ENCODE measurements around the gene MOXD1.

GRCh38 chr6:132401618-132402285 is 477 bp upstream of the MOXD1 start:
- TF ChIP-seq, protein P1, sequence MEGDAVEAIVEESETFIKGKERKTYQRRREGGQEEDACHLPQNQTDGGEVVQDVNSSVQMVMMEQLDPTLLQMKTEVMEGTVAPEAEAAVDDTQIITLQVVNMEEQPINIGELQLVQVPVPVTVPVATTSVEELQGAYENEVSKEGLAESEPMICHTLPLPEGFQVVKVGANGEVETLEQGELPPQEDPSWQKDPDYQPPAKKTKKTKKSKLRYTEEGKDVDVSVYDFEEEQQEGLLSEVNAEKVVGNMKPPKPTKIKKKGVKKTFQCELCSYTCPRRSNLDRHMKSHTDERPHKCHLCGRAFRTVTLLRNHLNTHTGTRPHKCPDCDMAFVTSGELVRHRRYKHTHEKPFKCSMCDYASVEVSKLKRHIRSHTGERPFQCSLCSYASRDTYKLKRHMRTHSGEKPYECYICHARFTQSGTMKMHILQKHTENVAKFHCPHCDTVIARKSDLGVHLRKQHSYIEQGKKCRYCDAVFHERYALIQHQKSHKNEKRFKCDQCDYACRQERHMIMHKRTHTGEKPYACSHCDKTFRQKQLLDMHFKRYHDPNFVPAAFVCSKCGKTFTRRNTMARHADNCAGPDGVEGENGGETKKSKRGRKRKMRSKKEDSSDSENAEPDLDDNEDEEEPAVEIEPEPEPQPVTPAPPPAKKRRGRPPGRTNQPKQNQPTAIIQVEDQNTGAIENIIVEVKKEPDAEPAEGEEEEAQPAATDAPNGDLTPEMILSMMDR (IDR thresholded peaks at IDR 0.05 in 2 of 3, conservative IDR thresholded peaks at IDR 0.05 in 1 of 3; ENCODE audit: borderline replicate concordance in 1 of 3, insufficient read depth in 1 of 3, low read depth in 2 of 3, low read length in 2 of 3), result no peak
- TF ChIP-seq CBX3 (IDR thresholded peaks at IDR 0.05; ENCODE audit: low read depth) (no peak), POLR2A (IDR thresholded peaks at IDR 0.05; ENCODE audit: borderline replicate concordance, extremely low read depth, insufficient read depth, insufficient read length) (no peak), ZBTB33 (IDR thresholded peaks at IDR 0.05; ENCODE audit: extremely low read depth, insufficient replicate concordance, low read length) (no peak), YY1 (IDR thresholded peaks at IDR 0.05; ENCODE audit: extremely low read depth, insufficient replicate concordance, low read depth, low read length) (no peak)

Data from HCT116 (cell line).